HG03432 (cell line): ENCODE results near the gene TLDC2.
"Not testable (repeated sequence)": the region's sequence is repeated elsewhere in the genome, so short reads cannot be mapped to it uniquely, and the experiment has no call there.

Experiments used
- ATAC-seq: cut with Tn5 transposase; IDR thresholded peaks from one replicate; pipeline ENCODE4 v1.9.1; 2021; ENCODE audit warnings: mild to moderate bottlenecking, moderate library complexity; ENCODE audit not compliant: unreplicated experiment

Gene TLDC2

DNA sequence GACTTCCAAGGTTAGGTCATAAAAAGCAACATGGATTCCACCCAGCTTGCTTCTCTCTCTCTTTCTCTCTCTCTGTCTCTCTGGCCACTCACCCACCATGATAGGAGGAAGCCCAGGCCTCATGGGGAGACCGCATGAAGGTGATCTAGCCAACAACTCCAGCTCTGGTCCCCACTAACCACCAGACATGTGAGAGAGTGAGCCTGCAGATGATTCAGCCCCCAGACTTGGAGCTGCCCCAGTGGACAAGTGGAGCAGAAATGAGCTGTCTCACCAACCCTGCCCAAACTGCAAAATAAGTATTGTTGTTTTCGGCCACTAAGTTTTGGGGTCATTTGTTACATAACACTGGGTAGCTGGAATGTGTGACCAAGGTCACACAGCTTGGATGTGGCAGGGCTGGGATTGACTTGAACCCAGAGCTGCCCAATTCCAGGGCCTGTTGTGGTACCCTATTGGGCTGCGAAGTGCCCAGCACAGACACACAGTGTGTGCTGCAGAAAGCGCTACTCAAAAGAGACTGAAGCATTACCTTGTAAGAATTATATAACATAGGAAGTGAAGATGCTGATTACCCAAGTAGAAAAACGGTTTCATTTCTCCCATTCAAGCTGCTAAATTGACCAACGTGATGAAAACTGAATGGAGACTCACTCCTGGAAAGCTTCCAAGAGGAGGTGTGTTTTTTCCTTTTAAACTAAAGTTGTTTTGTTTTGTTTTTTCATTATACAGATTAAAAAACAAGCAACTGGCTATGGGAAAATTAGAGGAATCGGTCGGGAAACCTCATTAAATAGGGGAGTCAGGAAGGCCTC, 9.1 kb upstream of the TLDC2 start:
- no peak for ATAC-seq

DNA sequence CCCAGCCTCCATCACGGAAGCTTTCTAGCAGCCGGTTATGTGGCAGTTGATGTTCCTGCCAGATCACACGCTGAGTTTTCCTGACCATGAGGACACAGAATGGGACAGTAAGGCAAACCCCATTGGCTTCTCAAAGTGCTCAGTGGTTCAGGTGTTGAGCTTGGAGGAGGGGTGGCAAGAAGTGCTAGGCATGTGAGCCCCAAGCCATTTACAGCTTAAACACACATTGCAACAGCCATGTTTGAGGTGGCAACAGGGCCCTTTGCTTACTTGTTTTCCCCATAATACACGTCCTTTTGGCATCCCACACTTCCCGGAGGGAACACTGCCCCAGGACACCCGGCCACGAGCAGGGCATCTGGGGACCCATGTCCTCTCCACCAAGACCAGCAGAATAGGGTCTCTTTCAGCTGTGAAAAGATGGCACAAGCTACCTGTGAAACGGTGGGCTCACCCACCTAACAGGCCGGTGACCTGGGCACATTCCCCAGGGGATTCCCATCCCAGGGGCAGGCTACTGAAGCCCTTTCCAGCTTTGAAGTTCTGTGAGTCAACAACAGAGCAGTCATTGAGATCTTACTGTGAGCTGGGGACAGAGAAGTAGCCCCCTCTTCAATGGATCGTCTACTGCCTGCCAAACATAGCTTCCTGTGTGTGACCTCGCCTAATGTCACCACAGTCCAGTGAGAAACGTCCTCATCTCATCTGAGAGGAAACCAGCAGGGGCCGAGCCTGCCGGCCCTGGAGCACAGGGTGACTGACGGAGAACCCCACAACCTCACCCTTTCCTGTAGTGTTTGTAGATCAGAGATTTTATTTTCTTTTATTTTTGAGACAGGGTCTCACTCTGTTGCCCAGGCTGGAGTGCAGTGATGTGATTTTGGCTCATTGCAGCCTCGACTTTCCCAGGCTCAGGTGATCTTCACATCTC, 4.0 kb upstream of the TLDC2 start:
- ATAC-seq = no peak

DNA sequence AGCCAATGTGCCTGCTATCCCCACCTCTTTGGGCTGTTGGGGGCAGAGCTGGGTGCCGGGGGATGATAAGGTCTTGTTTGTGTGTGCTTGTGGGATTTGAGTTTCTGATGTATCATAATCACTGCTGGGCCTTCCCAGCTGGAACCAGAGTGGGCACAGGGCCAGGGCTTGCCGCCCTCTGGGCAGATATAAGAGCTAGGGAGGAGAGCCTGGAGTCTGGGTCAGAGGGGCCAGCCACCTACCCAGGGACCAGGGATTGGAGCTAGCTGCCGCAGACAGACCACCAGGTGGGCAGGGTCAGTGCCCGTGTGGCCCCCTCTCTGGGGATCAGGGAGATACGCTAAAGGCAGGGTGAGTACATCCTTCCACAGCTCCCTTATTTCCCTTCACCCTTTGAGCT, 3.1 kb upstream of the TLDC2 start:
- ATAC-seq = no peak

DNA sequence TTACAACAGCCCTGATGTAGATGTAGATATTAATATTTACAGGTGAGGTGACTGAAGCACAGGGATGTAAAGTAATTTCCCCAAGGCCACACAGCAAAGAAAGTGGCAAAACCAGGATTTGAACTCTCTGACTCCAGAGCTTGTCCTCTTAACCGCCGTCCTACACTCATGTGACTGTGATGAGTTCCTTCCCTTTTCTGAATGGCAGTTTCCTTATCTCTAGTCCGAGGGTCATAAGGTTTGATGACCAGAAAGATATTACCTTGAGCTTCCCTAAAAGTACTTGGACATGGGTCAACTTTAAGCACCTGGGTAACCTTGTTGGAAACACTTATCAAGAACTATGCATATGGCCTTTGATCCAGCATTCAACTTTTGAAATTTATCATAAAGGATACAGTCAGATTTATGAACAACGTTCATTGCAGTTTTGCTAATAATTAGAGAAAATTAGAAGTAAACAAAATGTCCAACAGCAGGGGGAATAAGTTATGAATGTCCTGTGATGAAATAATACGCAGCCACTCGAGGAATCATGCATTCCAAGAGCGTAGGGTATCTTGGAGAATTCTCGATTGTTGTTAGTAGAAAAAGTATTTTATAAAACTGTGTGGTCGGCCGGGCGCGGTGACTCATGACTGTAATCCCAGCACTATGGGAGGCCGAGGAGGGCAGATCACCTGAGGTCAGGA, 2.3 kb upstream of the TLDC2 start:
- ATAC-seq = no peak

DNA sequence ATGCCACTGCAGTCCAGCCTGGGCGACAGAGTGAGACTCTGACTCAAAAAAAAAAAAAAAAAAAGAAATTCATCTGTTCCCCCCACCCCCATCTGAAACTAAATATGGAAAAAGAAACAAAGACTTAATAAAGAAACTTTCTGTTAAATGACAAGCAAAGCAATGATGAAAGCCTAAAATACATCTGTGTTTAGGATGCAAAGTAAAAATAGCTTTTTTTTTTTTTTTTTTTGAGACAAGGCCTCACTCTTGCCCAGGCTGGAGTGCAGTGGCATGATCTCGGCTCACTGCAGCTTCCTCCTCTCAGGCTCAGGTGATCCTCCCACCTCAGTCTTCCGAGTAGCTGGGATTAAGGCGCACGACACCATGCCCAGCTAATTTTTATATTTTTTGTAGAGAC, 845 bp upstream of the TLDC2 start:
- not testable (repeated sequence) for ATAC-seq

DNA sequence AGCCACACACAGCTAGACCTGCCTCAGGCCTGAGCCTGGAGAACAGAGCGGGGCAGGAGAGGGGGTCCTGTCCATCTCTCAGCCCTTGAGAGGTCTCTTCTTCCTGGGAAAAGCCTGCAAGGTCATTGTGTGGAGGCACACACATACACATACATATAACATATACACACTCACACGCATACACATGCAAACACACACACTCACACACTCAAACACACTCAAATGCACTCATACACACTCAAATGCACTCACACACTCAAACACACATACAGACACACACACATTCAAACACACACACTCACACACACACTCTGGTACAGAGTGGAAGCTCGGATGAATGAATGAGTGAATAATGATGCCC, 515 bp downstream of the TLDC2 start:
- no peak for ATAC-seq

DNA sequence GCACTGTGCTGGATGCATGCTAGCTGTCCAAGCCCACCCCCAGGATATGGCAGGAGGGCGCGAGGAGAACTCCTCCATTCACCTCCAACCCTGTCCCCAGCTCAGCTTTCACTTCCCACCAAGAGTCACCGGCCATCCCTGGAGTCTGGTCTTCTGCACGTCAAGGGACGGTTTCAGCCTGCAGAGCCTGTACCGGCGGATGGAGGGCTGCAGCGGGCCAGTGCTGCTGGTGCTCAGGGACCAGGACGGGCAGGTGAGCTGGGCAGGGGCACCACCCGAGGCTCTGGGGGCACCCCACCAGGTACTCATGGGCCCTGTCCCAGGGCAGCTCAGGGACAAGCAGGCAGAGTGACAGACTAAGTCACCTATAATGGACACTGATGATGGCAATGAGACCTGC, 3.0 kb downstream of the TLDC2 start:
- no peak for ATAC-seq

DNA sequence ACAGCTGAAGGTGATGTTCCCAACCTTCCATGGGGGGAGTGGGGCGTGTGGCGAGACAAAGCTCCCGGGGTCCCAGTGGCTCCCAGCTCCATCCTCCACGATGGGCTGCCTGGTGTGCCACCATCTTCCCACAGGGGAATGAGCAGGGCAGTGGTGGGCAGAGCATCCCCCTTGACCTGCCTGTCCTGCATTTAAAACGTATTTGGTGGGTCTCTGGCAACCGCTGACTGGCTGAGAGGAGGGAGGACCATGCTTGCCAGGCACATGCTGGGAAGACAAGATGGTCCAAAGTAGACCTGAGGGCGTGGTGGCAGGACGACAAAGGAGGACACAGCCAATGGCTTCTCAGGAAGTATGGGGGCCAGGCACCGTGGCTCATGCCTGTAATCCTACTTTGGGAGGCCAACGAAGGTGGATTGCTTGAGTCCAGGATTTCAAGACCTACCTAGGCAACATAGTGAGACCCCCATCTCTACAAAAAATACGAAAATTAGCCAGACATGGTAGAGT, 4.9 kb downstream of the TLDC2 start:
- no peak for ATAC-seq

DNA sequence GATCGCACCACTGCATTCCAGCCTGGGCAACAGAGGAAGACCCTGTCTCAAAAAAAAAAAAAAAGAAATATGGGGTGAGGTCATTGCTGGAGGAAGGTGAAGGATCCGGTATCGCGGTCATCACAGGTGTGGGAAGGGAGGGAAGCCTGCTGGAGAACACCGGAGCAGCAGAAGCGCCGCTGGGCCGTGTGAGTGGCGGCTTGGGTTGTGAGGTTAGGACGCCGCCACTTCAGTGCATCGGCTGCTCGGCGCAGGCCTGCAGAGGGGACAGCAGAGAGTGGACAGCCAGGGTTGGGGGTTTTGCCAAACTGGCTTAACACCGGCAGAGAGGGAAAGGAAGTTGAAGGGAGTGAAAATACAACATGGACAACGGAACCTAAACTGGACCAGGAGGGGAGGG, 5.4 kb downstream of the TLDC2 start:
- ATAC-seq = no peak

DNA sequence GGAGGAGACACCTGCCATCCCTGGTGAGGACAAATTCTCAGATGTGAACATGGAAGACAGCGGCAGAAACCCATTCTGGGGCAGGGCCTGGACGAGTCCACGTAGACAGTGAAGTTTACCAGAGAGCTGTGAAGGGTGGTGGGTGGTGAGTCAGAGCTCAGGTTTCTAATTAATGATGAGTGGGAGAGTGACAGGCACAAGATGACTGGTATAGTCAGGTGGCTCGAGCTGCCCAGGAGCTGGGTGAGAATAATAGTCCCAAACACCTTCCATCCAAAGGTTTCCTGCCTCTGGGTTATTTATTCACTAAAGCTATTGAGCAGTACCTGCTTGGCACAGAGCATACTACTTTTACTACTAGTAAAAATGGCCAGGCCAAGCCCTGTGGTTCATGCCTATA, 6.0 kb downstream of the TLDC2 start:
- ATAC-seq = no peak

DNA sequence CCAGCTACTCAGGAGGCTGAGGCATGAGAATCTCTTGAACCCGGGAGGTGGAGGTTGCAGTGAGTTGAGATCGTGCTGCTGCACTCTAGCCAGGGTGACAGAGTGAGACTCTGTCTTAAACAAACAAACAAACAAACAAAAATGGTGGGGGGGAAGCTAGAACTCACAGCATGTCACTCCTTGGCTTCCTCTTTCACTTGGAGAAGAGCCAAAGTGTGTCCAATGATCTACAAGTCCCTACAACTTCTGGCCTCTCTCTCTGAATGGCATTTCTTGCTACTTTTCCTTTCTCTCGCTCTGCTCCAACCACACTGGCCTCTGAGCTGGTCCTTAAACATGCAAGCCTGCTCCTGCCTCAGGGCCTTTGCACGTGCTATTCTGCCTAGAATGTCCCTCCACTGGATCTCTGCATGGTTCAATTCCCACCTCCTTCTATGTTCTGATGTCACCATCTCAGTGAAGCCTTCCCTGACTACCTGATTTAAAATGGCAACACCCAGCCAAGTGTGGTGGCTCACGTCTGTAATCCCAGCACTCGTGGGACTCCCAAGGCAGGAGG, 8.1 kb downstream of the TLDC2 start:
- no peak for ATAC-seq

DNA sequence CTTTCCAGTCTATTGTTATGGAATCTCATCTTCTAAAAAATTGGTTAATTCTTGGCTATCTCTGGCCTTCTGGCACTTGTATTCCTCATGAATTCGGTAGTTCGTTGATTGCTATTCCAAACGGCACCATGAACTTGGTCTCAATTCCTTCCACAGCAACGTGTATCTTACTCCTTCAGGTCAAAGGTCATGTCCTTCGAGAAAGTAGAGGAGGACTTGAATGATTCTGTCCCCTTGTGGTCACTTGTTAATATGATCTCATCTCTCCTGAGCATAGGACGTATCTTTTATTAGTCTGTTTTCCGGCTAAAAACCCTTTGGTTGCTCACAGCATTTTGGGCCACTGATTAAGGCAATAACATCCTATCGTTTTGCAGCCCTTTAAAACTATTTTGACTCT, 9.4 kb downstream of the TLDC2 start:
- ATAC-seq = no peak

DNA sequence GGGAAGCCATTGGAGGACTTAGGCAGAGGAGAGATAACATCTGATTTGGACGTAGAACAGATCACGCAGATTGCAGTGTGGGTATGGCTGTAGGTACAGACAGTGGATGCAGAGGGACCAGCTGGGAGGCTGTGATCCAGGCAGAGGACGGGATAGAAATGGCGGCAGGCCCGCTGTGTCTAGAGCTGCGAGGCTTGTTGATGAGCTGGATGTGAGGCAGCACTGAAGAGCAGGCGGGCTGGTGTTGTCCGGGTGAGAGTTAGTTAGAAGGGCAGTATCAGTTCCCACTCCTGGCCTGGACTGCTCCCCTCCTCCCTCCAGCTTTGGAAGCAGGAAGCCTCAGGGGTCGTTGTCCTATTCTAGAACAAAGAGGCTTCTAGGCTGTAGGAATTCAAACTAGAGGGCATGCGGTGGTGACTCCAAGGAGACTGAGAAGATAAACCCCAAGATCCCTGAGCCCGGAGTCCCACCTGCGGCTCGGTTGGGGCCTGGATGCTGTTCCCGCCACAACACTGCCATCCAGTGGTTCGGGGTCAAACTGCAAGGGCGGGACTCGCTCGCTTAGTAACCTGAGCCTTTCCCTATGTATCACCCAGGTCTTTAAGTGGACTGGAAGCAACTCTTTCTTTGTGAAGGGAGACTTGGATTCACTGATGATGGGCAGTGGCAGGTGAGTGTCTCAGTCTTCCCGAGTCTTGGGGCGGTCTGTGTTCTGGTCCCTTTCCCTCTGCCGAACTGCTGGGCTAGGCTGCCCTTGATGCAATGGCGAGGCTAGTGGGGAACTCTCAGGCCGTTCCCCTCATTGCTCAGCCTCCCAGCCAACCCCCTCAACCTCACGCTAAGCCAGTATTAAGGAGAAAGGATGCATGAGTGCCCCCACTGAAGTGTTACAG, 11.2 kb downstream of the TLDC2 start:
- peak; percentile 49 for ATAC-seq

DNA sequence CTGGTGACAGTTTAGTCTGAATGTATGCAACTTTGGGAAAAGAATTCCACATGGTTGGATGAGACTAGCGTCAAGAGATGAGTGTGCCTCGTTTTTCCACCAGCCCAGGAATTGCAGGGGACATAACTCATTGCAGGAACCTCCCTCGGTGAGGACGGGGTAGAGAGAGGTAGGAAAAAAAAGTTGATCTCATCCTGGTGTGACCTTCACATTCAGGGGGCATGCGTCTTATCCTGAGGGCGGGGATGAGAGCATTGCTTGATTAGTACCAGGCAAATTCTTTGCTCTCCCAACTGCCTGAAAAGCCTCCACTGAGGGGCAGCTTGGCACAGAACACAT, 11.8 kb downstream of the TLDC2 start:
- no peak for ATAC-seq

DNA sequence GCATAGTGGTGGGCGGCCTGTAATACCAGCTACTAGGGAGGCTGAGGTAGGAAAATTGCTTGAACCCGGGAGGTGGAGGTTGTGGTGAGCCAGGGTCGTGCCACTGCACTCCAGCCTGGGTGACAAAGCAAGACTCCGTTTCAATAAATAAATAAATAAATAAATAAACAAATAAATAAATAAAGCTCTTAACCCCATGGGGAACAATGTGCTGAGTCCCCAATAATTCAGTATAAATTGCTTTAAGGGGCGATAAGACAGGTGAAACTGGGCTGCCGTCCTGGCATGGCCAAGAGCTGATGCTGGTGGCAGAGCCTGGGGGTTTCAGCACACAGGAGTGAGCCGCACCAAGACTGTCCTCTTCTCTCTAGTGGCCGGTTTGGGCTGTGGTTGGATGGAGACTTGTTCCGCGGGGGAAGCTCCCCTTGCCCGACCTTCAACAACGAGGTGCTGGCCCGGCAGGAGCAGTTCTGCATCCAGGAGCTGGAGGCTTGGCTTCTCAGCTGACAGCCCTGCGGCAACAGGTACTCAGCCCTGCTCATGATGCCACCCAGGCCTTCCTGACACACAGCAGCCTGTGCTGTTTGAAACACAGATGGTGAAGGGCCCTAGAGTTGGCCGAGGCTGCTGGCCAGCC, 13.1 kb downstream of the TLDC2 start:
- no peak for ATAC-seq

DNA sequence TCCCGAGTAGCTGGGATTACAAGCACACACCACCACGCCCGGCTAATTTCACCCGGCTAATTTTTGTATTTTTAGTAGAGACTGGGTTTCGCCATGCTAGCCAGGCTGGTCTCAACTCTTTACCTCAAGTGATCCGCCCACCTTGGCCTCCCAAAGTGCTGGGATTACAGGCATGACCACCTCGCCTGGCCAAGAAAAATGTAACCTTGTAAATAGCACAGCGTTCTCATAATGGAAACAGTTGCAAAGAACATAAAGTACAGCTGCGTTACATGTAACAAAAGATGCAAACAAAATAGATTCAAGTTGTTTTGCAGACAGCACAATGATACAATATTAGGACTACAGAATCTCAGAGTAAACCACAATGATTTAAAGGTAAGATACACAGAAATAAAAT, 14.6 kb downstream of the TLDC2 start:
- no peak for ATAC-seq

DNA sequence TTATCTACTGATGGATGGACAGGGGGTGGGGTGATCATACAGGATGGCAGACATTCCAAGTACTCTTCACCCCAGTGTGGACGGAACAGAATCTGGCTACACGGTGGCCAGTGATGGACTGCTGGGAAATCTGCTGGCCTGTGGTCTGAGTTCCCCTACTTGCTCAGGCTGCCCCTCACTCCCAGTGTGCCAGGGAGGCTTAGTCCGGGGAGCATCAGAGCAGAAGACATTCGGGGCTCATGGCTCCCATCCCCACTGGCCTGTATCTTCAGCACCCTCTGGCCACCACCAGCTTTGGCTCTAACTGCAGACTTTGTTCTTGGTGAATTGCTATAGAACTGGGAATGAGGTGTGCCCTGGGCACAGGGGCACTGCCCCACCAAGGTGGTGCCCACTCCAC, 15.3 kb downstream of the TLDC2 start:
- ATAC-seq = no peak

DNA sequence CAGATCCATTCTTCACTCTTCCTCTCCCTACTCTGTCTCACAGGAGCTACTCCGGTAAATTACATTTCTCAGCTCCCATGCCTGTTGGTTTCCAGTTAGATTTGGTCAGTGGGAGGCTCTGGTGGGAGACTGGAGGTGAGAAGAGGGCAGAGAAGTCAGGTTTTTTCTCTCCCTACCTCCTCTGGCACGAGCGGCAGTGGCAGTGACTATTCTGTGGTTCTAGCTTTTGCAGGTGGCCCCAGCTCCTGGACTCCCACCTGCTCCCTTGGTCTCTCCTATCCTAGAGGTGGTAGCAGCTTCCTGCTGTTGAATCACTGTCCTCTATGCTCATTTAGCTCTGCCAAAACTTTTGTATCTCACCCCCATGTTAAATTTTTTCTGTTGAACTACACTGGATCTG, 17.9 kb downstream of the TLDC2 start:
- no peak for ATAC-seq

DNA sequence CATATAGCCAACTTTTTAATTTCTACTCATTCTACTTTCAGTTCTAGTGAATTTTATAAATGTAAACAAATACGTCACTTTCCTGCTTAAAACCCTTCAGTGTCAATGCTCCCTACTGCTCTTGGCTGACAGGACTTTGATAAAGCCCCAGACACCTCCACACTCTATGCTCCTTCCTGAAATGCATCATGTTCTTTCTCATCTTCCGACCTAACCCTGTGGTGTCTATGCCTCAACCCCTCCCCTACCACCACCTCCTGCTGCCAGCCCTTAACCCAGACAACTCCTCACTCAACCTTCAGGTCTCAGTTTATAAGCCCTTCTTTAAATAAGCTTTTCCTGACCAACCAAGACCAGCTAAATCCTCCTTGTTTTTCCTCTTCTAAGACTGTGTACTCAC, 19.1 kb downstream of the TLDC2 start:
- ATAC-seq = no peak

DNA sequence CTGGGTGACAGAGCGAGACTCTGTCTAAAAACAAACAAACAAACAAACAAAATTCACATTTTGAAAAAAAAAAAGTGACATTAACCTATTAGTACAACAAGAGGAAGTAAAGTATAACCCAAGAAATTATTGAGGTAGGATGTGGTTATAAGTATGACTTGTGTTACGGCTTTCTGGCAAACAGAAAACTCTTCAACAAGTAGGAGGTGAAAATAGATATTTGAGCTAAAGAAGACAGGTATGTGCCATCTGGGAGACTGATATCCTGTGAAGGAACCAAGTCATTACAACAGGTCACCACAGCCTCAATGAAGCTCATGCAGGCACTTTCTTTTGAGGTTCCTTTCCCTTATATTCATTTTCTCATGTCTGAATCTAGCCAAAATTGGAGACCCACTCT, 28.8 kb downstream of the TLDC2 start:
- ATAC-seq = no peak
